OCI-LY1 (cell line): Measurements from ENCODE around the gene HAT1.
A peak's percentile ranks its signal among the peaks of the same experiment; 100 is the strongest.

Experiments used
- H2AFZ ChIP-seq: fragments of 200-600 bp; sonication (generic), shearing (Covaris generic); 2 replicates; pipeline ENCODE4 v1.6.0; 2014; ENCODE audit warnings: antibody characterized with exemption, mild to moderate bottlenecking, low read length
- H3F3A ChIP-seq: fragments of 200-600 bp; sonication (generic), shearing (Covaris generic); 2 replicates; pipeline ENCODE4 v1.6.0; 2014; ENCODE audit warnings: mild to moderate bottlenecking, antibody characterized with exemption, low read length, moderate library complexity; ENCODE audit not compliant: insufficient read depth
- H3K27ac ChIP-seq: fragments of 200-600 bp; sonication (generic); 2 replicates; pipeline ENCODE4 v1.5.1; 2014; ENCODE audit warnings: low read length, mixed run types, mild to moderate bottlenecking, low read depth; ENCODE audit not compliant: poor library complexity, severe bottlenecking
- H3K27me3 ChIP-seq: fragments of 200-600 bp; sonication (generic); 2 replicates; pipeline ENCODE4 v1.6.0; 2014; ENCODE audit warnings: antibody characterized with exemption, mild to moderate bottlenecking, low read length, moderate library complexity; ENCODE audit not compliant: insufficient read depth
- H3K36me3 ChIP-seq: fragments of 200-600 bp; sonication (generic); 2 replicates; pipeline ENCODE4 v1.6.1; 2014; ENCODE audit warnings: mild to moderate bottlenecking, antibody characterized with exemption, low read length, moderate library complexity, mixed read lengths; ENCODE audit not compliant: insufficient read depth
- H3K4me1 ChIP-seq: fragments of 200-600 bp; sonication (generic); 2 replicates; pipeline ENCODE4 v1.5.1; 2014; ENCODE audit warnings: mild to moderate bottlenecking, low read length, moderate library complexity; ENCODE audit not compliant: insufficient read depth, severe bottlenecking
- H3K4me2 ChIP-seq: fragments of 200-600 bp; sonication (generic), shearing (Covaris generic); 2 replicates; pipeline ENCODE4 v1.6.1; 2014; ENCODE audit warnings: low read length
- H3K4me3 ChIP-seq: fragments of 200-600 bp; sonication (generic); 2 replicates; pipeline ENCODE4 v1.5.1; 2014; ENCODE audit warnings: low read length, low read depth, mild to moderate bottlenecking, mixed read lengths; ENCODE audit not compliant: poor library complexity, severe bottlenecking
- H3K79me2 ChIP-seq: fragments of 200-600 bp; shearing (Covaris generic); 2 replicates; pipeline ENCODE4 v1.6.1; 2016; ENCODE audit warnings: mixed run types, low read length, mixed read lengths; ENCODE audit not compliant: insufficient read depth
- H3K9ac ChIP-seq: fragments of 200-600 bp; sonication (generic), shearing (Covaris generic); 2 replicates; pipeline ENCODE4 v1.6.1; 2014; ENCODE audit warnings: mild to moderate bottlenecking, low read length, mixed read lengths
- H3K9me2 ChIP-seq: fragments of 200-600 bp; sonication (generic), shearing (Covaris generic); 2 replicates; pipeline ENCODE4 v1.6.1; 2014; ENCODE audit warnings: low read depth, mild to moderate bottlenecking, low read length, mixed read lengths
- H3K9me3 ChIP-seq: fragments of 200-600 bp; shearing (Covaris generic); 2 replicates; pipeline ENCODE4 v1.6.1; 2014; ENCODE audit warnings: low read length, mixed read lengths
- H4K20me1 ChIP-seq: fragments of 200-600 bp; sonication (generic), shearing (Covaris generic); 2 replicates; pipeline ENCODE4 v1.6.0; 2016; ENCODE audit warnings: mild to moderate bottlenecking, low read length; ENCODE audit not compliant: insufficient read depth
- CTCF ChIP-seq: fragments of 200-600 bp; sonication (generic), shearing (Covaris generic); IDR thresholded peaks from 2 replicates; pipeline ENCODE4 v1.5.1; 2017; ENCODE audit warnings: mild to moderate bottlenecking, antibody characterized with exemption, low read length, moderate library complexity, mixed read lengths
- EZH2 ChIP-seq: fragments of 200-600 bp; sonication (generic), shearing (Covaris generic); IDR thresholded peaks from 2 replicates; pipeline ENCODE4 v1.8.0; 2017; ENCODE audit warnings: borderline replicate concordance, mixed run types, mild to moderate bottlenecking, antibody characterized with exemption, low read length, moderate library complexity, mixed read lengths

HAT1 gene

GRCh38 chr2:172000696-172001361 lies 78.6 kb downstream of the HAT1 start:
- Histone ChIP-seq H3K4me3 (peak overlapping the region; percentile 66), H2AFZ (peak overlapping the region; percentile 38), H3K27ac (peak overlapping the region; percentile 41), H3K4me1 (peaks cover 22% of the 10 kb centered on the region), H3K9me2 (no peaks in the 10 kb centered on the region), H3K27me3 (no peaks in the 10 kb centered on the region), H3K4me2 (peak overlapping the region; percentile 79), H3K79me2 (no peaks in the 10 kb centered on the region), H3K9ac (peak overlapping the region; percentile 69), H4K20me1 (no peaks in the 10 kb centered on the region), H3F3A (no peaks in the 10 kb centered on the region), H3K36me3 (no peaks in the 10 kb centered on the region), H3K9me3 (no peaks in the 10 kb centered on the region)
- TF ChIP-seq EZH2 = no peak
- no peak for TF ChIP-seq CTCF

- no peaks in the 10 kb centered on the region for H3K27me3 ChIP-seq
- no peaks in the 10 kb centered on the region for H3K4me1 ChIP-seq
- H2AFZ ChIP-seq = no peak overlapping the region
- no peak overlapping the region for H3K4me2 ChIP-seq
- no peak overlapping the region for H3K9ac ChIP-seq
- H3K79me2 ChIP-seq = no peaks in the 10 kb centered on the region
- H3K27ac ChIP-seq = no peak overlapping the region
- H4K20me1 ChIP-seq = no peaks in the 10 kb centered on the region
- H3K9me2 ChIP-seq = no peaks in the 10 kb centered on the region
- H3K36me3 ChIP-seq = no peaks in the 10 kb centered on the region
- H3K4me3 ChIP-seq = no peak overlapping the region
- no peaks in the 10 kb centered on the region for H3K9me3 ChIP-seq
- H3F3A ChIP-seq = no peaks in the 10 kb centered on the region
- TF ChIP-seq EZH2 (no peak), CTCF (no peak)
Observed at GRCh38 chr2:172007372-172007771, 85.1 kb downstream of the HAT1 start.

GRCh38 chr2:172009823-172010222 lies 87.6 kb downstream of the HAT1 start:
- Histone ChIP-seq H3K27ac (no peak overlapping the region), H2AFZ (no peak overlapping the region), H3K9me2 (no peaks in the 10 kb centered on the region), H3K9me3 (no peaks in the 10 kb centered on the region), H3K36me3 (no peaks in the 10 kb centered on the region), H3K4me2 (no peak overlapping the region), H4K20me1 (no peaks in the 10 kb centered on the region), H3F3A (no peaks in the 10 kb centered on the region), H3K9ac (no peak overlapping the region), H3K4me1 (peaks cover 14% of the 10 kb centered on the region), H3K4me3 (no peak overlapping the region), H3K79me2 (no peaks in the 10 kb centered on the region), H3K27me3 (no peaks in the 10 kb centered on the region)
- no peak for TF ChIP-seq CTCF
- TF ChIP-seq EZH2 = no peak
